Measurements from ENCODE around the gene EIF3B.
"Not testable (repeated sequence)": the region's sequence is repeated elsewhere in the genome, so short reads cannot be mapped to it uniquely, and the experiment has no call there.

Gene EIF3B

GRCh38 chr7:2354186-2354938, at the start of gene EIF3B:
Gene EIF3B, plus strand, starts transcription at chr7:2354827. Its CDS starts 95 bp downstream, at chr7:2354922.
- in situ Hi-C loops (cut with MboI; ENCODE audit: low sequenced_read_pairs): no loop called here

DNA sequence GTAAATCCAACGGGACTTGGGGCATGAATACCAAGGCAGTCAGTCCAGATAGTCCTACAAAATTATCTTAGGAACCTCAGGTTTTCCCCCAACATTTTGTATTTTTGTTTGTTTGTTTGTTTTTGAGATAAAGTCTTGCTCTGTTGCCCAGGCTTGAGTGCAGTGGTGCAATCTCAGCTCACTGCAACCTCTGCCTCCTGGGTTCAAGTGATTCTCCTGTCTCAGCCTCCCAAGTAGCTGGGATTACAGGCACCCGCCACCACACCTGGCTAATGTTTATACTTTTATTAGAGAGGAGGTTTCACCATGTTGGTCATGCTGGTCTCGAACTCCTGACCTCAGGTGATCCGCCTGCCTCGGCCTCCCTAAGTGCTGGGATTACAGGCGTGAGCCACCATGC, 49.4 kb upstream of the EIF3B start:
- in situ Hi-C loops (cut with MboI; ENCODE audit: low sequenced_read_pairs): not testable (repeated sequence)

DNA sequence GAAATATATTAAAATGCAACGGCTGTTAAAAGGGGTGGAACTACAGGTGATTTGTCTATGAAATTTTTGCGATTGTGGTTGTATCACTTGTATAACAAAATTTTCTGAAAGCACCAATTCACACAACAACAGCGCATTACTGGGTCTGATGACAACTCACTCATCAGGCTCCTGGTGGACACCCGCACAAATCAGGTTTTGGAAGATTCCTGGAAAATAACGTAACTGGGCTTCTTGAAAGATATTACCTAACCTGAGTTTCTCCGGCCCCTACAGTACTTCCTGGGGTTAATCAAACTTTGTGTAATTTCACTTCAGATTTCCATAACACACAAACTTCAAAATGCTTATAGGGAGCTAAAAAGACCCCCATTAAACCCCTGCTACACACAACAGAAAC, 47.9 kb upstream of the EIF3B start:
- in situ Hi-C loops (cut with MboI; ENCODE audit: low sequenced_read_pairs): no loop called here

DNA sequence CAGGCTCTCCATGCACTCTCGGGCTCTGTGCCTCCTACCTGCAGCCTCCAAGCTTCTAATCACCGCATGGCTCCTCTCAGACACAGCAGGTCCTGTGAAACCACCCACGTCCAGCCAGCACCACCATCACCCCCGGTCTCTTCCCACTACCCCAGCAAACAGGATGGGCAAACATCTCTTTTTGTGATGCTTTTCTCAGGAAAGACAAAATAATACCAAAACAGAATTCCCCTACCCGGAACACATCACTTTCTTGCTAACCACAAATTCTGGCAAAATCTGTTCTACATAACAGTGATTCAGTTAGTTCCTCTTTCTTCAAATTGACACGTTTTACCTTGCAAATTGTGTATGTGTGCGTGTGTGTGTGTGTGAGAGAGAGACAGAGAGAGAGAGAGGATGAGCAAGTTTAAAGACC, 46.9 kb upstream of the EIF3B start:
- in situ Hi-C loops (cut with MboI; ENCODE audit: low sequenced_read_pairs): no loop called here

DNA sequence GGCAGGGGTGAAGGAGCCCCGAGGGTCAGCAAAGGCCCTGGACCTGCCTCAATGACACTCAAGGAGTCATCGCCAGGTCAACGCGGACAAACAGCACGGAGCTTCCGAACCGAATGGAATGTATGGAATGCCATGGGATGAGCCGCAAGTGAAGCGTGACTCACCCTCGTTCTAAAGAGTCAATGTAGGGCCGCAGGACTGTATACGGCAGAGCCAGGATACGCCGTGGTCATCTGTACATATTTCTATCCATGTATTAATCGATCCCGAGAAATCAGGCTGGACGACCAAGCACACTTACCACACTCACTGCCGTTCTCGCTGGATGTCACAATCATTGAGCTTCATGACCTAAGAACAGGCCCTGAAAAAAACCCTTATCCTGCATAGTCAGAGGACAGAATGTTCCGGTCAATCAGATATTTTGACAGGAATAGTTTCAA, 44.7 kb upstream of the EIF3B start:
- in situ Hi-C loops (cut with MboI; ENCODE audit: low sequenced_read_pairs): no loop called here

DNA sequence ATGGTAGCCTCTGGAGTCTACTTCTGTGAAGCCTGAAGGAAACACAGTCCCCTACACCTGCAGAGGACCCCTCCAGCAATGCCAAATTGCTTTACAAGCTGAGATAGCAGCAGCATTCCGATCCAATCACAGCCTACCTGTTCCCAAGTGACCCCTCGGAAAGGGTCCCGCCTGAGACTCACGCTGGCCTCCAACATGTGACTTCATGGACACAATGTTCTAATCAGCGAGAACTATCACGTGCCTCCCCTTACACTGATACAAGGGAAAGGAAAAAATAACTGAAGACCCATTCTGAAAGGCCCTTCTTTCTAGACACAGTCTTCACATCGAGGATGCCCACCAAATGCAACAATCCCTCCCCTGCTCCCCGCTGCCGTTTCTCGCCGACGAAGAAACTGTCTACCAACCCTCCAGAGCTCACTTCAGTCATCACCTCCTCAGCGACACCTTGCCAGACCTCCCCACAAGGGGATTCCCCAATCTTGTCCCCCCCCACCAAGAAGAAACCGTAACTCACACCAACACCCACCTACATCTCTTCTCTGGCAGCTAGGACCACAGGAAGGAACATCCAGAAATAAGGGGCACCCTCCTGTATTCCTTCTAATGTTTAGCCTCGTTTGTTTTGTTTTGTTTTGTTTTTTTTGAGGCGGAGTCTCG, 42.2 kb upstream of the EIF3B start:
- in situ Hi-C loops (cut with MboI; ENCODE audit: low sequenced_read_pairs): no loop called here

DNA sequence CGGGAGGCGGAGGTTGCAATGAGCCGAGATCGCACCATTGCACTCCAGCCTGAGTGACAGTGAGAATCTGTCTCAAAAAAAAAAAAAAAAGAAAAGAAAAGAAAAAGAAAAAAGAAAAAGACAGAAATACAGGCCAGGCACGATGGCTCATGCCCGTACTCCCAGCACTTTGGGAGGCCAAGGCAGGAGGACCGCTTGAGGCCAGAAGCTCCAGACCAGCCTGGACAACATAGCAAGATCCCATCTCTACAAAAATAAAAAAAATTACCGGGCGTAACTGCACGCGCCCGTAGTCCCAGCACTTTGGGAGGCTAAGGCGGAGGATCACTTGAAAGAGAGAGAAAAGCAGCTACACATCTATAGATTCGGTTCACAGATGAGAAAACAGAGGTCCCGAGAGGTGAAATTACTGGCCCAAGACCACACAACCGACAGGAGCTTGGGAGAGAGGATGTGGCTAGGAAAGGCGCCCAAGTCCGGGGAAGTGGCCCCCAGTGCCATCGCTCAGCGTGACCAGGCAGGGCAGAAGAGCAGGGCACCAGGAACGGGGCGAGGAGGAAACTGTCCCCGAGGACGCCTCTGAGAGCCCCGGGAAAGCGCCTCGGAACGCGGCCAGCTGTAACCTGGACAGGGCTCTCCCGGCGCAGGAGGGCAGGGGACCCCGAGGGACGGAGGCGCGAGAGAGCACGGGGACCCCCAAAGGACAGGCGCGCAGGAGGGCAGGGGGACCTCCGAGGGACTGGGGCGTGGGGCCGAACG, 41.0 kb upstream of the EIF3B start:
- in situ Hi-C loops (cut with MboI; ENCODE audit: low sequenced_read_pairs): no loop called here

DNA sequence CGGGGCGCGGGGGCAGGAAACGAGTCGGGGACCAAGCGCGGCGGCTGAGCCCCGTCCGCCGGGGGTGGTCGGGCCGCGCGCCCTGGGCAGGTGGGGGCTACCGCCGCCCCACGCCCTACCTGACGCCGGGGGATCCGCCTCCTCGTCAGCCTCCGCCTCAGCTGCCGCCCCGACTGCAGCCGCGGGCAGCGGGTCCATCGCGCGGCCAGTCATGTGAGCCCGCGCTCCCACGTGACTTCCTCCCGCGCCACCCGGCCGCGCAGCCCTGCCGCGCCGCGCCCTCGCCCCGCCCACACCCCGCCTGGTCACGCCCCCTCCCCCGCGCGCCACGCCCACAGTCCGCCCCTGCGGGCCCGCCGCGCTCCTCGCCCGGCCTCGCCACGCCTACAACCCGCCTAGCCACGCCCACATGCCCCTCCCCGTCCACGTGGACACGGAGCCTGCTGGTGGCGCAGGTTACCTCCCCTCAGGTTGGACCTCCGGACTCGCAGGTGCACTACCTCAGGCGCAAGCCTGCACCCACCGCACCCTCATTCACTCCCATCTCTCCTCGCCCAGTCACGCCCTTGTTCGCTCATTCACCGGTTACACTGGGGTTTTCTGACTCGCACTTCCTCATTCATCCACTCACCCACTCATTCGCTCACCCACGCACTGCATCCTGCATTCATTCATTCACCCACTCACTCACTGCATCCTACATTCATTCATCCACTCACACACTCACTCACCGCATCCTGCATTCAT, 40.2 kb upstream of the EIF3B start, which contains the start of gene SNX8:
TSS of gene SNX8 (minus strand) at position 233 of the 747 bp plus-strand sequence. CDS start at position 213, 20 bp downstream.
- in situ Hi-C loops (cut with MboI; ENCODE audit: low sequenced_read_pairs): no loop called here

DNA sequence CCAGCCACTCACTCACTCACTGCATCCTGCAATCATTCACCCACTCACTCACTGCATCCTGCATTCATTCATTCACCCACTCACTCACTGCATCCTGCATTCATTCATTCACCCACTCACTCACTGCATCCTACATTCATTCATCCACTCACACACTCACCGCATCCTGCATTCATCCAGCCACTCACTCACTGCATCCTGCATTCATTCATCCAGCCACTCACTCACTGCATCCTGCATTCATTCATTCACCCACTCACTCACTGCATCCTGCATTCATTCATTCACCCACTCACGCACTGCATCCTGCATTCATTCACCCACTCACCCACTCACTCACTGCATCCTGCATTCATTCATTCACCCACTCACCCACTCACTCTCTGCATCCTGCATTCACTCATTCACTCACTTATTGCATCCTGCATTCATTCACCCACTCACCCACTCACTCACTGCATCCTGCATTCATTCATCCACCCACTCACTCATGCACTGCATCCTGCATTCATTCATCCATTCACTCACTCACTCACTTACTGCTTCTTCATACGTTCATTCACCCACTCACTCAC, 39.6 kb upstream of the EIF3B start:
- in situ Hi-C loops (cut with MboI; ENCODE audit: low sequenced_read_pairs): not testable (repeated sequence)

GRCh38 chr7:2315787-2316186, 38.8 kb upstream of the EIF3B start:
- in situ Hi-C loops (cut with MboI; ENCODE audit: low sequenced_read_pairs): no loop called here

GRCh38 chr7:2316578-2316977, 38.0 kb upstream of the EIF3B start:
- in situ Hi-C loops (cut with MboI; ENCODE audit: low sequenced_read_pairs): no loop called here

- in situ Hi-C loops (cut with MboI; ENCODE audit: low sequenced_read_pairs): no loop called here
Measured at GRCh38 chr7:2317556-2318293, 36.9 kb upstream of the EIF3B start.

GRCh38 chr7:2321020-2321419, 33.6 kb upstream of the EIF3B start:
- in situ Hi-C loops (cut with MboI; ENCODE audit: low sequenced_read_pairs): no loop called here

DNA sequence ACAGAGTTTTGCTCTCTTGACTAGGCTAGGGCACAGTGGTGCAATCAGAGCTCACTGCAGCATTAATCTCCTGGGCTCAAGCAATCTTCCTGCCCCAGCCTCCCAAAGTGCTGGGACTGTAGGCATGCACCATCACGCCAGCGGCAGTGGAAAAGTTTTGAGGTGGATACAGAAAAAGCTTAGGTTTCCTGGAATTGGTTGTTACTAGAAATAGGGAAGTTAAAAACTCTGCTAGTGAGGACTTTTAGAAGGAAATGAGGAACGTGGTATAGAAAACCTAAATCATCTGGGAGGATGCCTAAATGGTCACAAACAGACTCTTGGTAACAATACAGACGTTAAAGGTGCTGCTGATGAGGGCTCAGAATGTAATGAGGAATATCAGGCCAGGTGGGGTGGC, 29.5 kb upstream of the EIF3B start:
- in situ Hi-C loops (cut with MboI; ENCODE audit: low sequenced_read_pairs): no loop called here

DNA sequence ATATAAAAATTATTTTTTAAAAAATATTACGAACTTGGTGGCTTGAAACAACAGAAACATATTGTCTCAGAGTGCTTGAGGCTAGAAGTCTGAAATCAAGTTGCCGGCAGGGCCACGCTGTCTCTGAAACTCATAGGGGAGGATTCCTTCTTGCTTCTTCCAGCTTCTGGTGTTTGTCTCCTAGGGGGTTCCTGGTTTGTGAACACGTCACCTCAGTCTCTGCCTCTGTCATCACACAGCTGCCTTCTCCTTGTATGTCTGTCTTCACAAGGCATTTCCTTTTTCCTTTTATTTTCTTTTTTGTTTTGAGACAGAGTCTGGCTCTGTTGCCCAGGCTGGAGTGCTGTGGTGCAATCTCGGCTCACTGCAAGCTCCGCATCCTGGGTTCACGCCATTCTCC, 27.7 kb upstream of the EIF3B start:
- in situ Hi-C loops (cut with MboI; ENCODE audit: low sequenced_read_pairs): no loop called here

DNA sequence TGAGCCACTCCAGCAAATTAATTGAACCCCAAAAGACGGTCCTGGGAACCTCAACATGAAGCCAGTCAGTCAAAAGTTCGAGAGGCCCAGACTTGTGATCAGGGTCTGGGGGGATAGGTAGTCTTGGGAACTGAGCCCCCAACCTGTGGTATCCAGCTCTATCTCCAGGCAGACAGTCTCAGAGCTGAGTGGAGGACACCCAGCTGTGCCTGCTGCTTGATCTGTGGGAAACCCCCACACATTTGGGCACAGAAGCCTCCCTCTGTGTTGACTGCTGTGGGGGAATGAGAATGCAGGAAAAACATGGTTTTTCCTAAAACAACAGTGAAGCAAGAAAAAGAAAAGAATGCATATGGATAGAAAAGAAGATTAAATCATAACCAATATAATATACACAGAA, 24.1 kb upstream of the EIF3B start:
- in situ Hi-C loops (cut with MboI; ENCODE audit: low sequenced_read_pairs): no loop called here

GRCh38 chr7:2331707-2332106, 22.9 kb upstream of the EIF3B start:
- in situ Hi-C loops (cut with MboI; ENCODE audit: low sequenced_read_pairs): no loop called here

DNA sequence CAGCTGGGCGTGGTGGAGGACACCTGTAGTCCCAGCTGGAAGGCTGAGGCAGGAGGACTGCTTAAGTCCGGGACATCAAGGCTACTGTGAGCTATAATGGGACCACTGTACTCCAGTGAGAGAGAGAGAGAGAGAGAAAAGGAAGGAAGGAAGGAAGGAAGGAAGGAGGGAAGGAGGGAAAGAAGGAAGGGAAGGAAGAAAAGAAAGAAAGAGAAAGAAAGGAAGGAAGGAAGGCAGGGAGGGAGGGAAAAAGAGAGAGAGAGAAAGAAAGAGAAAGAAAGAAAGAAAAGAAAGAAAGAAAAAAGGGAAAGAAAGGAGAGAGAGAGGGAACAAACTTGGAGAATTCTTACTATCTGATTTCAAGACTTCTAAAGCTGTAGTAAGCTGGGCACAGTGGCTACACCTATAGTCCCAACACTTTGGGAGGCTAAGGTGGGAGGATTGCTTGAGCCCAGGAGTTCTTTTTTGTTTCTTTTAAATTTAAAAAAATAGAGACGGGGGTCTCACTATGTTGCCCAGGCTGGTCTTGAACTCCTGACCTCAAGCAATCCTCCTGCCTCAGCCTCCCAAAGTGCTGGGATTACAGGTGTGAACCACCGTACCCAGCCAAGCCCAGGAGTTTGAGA, 21.9 kb upstream of the EIF3B start:
- in situ Hi-C loops (cut with MboI; ENCODE audit: low sequenced_read_pairs): not testable (repeated sequence)

DNA sequence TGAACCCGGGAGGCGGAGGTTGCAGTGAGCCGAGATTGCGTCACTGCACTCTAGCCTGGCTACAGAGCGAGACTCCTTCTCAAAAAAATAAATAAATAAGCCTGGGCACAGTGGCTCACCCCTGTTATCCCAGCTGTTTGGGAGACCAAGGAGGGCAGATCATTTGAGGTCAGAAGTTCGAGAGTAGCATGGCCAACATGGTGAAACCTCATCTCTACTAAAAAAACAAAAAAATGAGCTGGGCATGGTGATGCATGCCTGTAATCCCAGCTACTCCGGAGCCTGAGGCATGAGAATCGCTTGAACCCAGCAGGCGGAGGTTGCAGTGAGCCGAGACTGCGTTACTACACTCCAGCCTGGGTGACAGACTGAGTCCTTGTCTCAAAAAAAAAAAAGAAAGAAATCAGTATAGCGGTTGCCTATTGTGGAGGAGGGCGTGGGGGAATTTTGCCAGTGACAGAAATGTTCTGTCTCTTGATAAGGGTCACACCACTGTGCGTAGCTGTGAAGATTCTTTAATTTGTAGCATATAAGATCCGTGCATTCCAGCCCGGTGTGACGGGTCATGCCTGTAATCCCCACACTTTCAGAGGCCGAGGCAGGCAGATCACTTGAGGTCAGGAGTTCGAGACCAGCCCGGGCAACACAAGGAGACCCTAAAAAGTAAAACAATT, 17.9 kb upstream of the EIF3B start:
- in situ Hi-C loops (cut with MboI; ENCODE audit: low sequenced_read_pairs): no loop called here
